GM19193 (cell line): ENCODE data around the gene LRRC28.

Source experiments
- POLR2A ChIP-seq: IDR thresholded peaks from 4 replicates; pipeline ENCODE4 v1.6.1; 2011; ENCODE audit not compliant: insufficient read depth, insufficient read length; ENCODE audit errors: extremely low read depth

Gene LRRC28

DNA sequence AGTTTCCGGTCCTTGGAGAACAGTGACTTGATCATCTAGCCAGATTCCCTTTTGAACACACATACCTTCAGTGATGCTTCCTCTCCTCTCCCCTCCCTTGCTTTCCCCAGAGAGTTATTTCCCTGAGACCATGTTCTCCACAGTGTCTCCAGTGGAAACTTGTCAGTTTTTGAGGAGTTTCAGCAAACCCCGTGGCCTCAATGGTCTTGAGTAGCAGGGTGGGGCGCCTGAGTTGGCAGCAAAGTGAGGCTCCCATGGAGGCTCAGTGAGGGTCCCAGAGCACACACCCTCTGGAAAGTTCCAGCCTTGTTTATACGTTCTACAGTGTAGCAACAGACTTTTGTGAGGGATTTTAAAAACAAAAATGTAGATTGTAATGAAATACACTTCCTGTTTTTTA lies 135.1 kb downstream of the LRRC28 start:
- no peak for TF ChIP-seq POLR2A

DNA sequence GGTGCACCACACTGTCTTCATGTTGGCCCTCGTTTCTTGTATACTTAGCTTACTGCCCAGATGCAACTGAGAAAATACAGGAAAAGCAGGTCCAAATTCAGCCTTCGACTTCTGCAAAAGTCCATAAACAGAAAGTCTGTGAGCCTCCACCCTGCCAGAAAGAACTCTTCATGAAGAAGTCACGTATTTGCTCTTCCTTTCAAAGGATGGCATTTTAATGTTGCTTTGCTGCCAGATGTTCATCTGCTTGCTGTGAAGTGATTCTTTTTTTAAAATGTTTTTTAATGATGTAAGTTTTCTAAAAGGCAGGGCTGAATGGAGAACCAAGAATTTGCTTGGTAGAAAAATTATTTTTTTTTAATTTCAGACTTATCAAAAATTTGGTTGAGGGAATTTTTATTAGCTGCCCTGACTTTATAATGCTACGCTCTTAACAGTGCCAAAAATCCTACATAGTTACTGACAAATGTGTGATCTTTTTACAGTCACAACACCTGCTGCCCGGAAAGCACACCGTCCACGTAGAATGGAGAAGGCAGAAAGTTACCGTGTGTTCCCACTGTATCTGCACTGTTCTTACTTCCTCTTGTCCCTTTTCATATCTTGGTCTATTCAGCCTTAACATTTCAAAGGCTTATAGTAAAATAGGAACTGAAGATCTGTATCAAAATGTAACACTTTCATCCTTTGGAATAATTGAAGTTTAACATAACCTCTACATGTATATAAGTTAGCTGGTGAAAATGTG lies 136.3 kb downstream of the LRRC28 start:
- TF ChIP-seq POLR2A, result no peak

DNA sequence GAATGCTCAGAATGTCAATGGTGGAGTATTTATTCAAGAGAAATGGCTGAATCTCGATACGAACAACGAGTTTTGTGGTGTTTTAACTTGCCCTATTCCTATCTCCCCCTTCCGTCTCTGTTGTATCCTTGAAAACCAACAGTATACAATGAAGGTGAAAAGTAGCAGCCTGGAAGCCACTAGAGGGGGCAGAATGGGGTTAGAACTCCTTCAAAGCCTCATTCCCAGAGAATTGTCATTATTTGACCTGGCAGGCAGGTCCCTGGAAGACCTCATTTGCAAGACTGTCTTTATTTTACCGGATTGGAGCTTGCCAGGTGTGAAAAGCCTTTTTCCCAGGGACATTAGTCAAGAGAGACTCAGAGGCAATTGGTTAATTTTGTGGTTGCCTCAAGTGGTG lies 139.4 kb downstream of the LRRC28 start:
- no peak for TF ChIP-seq POLR2A

DNA sequence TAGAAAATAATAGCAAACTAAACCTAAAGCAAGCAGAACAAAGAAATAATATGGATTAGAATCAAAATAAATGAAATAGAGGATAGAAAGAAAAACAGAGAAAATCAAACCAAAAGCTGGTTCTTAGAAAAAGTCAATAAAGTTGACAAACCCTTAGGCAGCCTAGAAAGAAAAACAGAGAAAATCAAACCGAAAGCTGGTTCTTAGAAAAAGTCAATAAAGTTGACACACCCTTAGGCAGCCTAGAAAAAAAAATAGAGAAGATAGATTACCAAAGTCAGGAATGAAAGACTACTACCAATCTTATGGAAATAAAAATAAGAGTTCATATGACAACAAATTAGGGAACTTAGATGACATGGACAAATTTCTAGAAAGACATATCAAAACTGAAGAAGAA lies 142.4 kb downstream of the LRRC28 start:
- TF ChIP-seq POLR2A, result no peak

DNA sequence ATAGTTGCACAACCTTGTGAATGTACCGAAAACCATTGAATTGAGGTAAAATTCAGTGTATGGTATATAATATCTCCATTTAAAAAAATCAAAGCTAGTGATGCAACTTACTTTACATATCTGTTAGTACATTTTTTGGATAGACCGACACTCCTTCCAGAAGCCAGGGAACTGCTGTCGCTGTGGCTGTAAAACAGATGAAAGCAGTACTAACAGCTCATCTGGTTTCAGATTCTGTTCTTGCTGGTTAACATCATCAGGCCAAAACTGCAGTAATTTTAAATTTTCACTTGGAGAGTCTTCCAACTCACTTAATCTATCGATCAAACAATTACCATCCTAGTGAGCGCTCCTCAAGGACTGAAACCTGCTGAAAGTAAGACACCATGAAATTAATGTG lies 145.1 kb downstream of the LRRC28 start:
- no peak for TF ChIP-seq POLR2A

DNA sequence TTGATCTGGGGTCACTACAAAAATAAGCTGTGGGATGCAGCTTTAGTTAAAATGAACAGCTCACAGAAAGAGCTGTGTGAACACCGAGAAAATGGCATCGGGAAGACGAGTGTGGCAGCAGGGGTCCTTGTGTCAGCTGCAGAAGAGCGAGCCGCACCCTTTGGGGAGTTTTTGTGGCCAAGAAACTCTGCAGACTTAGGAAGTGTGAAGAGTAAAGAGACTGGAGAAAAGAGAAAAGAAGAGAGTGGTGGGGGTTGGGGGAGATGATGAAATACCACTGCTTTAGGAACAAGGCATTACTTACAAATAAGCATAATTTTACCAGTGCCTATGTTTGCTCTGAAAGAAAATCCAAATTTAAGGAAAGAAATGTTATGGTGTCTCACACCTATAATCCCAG lies 147.8 kb downstream of the LRRC28 start:
- TF ChIP-seq POLR2A, result no peak

DNA sequence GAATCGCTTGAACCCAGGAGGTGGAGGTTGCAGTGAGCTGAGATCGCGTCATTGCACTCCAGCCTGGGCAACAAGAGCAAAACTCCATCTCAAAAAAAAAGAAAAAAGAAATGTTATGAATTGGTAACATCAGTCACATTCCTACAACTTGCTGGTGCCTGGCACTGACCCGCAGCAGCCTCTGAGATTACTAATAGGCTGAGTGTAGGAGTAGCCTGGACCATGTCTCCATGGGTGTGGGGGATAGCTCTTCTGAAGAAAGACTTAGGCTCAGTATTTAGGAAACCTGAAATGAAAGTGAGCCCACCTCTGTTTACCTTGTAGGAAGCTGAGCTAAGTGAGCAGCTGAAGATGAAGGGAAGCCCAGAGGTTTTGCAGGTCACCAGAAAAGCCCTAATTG lies 148.3 kb downstream of the LRRC28 start:
- no peak for TF ChIP-seq POLR2A

DNA sequence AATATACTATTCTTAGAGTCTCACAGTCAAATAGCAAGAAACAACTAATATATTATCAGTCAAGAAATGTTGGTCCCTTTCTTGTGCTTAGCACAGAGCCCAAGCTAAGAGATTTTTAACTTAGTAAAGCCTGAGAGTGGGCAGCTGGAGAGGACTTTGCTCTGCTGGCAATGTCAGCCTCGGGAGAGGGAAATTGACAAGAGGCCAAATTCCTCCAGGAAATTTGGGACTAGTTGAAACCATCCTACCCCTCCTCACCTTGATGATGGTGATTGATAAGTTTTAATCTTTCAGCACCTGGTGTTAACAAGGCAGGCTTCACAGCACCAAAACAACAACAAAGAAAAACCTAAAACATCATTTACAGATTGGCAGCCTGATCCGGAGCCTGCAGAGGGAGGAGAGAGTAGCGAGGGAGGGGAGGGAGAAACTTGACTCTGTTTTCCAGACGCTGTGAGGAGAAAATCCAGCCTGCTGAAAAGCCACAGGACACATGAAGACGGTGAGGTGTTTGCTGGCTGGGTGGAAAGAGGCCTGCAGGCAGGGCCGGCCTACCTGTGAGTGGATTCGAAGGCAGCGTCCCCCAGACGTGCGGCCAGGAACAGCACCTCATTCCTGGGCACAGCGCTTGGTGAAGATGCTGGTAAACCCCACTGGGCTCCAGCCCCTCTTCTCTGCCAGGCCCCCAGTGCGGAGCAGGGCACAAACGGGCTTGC lies 150.9 kb downstream of the LRRC28 start:
- no peak for TF ChIP-seq POLR2A

DNA sequence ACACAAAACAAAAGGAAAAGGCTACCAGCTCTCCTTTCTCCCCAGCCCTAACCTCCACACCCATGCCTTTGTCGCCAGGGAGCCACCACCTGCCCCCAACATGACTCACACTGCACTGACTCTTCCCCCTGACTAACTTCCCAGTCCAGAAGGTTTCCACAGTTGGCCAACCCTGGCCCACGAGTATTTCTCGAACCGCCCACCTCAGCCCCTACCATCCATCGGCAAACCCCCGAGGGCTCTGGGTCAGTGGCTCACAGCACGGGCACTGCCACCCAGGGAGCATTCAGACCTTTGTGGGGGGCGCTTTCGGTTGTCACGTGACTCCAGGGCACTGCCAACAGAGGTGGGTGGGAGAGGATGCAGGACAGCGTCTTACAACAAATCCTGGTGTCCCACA lies 152.3 kb downstream of the LRRC28 start:
- no peak for TF ChIP-seq POLR2A

DNA sequence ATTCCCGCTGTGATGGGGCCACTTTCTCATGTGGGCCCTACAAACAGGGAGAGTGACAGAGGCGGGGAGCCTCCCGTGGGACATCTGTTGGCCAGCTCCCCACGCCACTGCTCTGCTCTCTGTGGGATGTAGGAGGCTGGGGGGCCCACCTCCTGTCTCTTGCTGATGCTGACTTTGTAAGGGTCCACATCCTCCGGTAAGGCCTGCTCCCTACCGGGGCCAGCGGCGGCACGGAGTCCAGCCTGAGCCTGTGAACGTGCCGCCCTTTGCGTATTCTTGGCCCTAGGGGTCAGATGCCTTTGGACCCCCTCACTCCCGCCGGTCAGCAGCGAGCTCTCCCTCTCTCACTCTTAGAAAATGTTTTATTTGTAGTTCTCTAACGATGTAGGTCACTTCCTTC lies 153.2 kb downstream of the LRRC28 start:
- no peak for TF ChIP-seq POLR2A

DNA sequence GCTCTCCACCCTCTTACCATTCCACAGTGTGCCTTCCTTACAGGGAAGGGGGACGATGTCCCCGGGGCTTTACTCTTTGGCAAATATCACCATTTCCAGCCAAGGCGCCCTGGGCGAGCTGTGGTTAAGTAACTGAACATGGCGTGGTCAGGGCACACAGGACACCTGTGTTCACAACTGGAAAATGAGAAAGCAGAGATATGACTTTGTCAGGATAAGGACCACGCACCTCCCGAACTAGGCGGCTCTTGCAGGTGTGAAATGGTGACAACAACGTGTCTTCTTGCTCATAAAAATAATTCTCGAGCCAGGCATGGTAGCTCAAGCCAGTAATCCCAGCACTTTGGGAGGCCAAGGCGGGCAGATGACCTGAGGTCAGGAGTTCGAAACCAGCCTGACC lies 154.8 kb downstream of the LRRC28 start:
- TF ChIP-seq POLR2A, result no peak

DNA sequence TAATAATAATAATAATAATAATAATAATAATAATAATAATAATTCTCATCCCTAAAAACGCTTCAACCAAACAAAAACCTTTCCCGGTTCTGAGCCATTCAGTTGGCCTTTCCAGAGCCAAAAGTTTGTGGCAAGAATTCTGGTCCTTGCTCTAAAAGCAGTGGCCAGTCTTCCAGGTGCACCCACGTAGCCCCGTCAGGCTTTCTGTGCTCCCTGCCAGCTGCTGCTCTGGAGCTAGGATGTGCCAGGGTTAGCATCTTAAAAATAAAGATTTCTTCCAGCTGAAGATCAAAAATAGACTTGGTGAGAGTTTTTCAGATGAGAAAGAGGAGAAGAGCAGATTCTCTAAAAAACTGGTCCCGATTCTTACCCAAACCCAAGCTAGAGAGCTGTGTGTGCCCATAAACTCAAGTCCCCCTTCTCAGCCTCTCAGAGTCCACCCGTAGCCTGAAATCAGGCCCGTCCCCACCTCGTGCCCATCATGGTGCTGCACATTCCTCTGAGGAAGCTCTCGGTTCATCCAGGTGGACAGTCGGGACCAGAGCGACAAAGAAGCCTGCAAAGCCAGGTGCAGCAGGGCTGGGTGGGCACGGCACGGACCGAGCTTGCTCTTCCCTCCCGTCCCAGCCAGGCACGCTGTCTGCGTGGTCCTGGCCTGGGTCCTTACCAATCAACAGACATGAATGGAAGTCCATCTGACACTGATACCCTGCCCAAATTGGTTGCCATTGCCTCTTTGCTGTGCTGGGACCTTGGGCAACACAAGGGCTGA lies 155.6 kb downstream of the LRRC28 start:
- no peak for TF ChIP-seq POLR2A

DNA sequence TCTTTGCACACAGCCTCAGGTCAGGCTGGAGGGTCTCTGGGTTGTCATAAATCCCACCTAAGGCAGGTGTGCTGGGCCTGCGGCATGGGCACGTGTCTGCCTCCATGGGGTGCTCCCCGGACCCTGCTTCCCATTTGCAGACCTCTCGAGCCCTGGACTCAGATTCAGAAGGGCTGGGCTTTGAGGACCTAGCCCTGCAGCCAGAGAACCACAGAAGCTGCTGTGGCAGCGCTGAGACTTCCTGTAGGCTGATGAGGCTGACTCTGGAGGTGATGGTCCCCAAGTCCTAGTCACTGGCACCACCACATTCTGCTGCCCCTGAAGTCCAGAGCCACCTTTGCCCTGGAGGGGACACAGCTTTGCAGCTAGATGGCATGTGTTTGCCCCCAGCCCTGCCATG lies 156.4 kb downstream of the LRRC28 start:
- no peak for TF ChIP-seq POLR2A

DNA sequence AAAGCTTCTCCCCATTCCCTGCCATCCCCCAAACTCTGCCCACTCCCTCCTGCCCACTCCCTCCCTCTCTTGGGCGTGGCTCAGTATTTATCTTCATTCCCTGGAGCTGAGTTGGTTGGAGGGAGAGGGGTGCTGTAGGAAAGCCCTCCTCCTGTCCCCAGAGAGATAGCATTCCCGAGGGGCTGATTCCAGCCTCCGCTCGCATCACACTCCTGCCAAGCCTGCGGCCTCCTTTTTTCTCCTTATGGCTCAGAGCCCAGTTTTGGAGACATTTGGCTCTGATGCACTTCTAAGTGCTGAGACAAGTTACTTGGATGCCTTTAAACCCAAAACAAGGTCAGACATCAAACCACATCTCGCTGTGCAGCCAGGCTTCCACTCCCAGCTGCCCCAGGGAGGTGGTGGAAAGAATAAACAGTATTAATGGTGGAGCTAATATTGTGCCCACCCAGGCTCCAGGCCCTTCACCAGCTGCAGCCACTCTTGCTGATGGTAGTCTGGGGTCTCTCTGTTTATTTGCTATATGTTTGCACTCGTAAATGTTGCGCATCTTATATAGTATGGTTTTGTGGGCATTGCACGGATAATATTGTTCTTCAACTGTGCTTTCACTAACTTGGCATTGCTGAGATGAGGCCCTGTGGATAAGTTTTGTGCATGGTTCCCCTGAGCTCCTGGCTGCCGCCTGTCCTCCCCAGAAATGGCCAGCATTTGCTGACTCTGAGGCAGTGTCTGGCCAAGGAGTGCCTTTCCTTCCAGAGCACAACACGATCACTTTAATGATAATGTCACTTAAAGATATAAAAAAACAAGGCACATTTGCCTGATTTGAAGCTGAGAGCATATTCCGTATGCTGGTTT lies 157.2 kb downstream of the LRRC28 start:
- TF ChIP-seq POLR2A, result no peak

DNA sequence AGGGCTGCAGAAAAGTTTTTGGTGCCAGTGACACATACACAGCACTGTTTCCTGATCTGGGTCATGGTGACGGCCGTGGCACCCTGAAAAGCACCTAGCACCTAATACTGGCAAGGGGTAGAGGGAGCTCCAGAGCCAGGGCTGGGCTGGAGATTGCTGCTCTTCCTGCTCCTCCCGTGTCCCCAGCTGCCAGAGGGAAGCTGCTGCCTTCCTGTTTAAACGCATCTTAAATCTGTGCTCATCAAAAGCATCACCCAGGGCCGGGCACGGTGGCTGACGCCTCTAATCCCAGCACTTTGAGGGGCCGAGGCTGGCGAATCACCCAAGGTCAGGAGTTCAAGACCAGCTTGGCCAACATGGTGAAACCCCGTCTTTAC lies 157.8 kb downstream of the LRRC28 start:
- no peak for TF ChIP-seq POLR2A
